ENCODE data around the gene SLC51A.

GRCh38 chr3:196236223-196236622 lies 19.9 kb downstream of the SLC51A start:
- TF ChIP-seq MAX (CRISPR knock-in tag; IDR thresholded peaks at IDR 0.05), result no peak
- no peak for TF ChIP-seq TP53 (CRISPR knock-in tag; IDR thresholded peaks at IDR 0.05)
- no peak for TF ChIP-seq CTCF (IDR thresholded peaks at IDR 0.05)
- no peak for TF ChIP-seq E2F5 (CRISPR knock-in tag; IDR thresholded peaks at IDR 0.05)
- no peak for TF ChIP-seq ZMAT4 (CRISPR knock-in tag; IDR thresholded peaks at IDR 0.05)
- TF ChIP-seq HMGXB4 (CRISPR knock-in tag; IDR thresholded peaks at IDR 0.05), result no peak
- TF ChIP-seq SMAD3 (CRISPR knock-in tag; IDR thresholded peaks at IDR 0.05; ENCODE audit: borderline replicate concordance), result no peak
- TF ChIP-seq ZNF219 (CRISPR knock-in tag; IDR thresholded peaks at IDR 0.05; ENCODE audit: borderline replicate concordance), result no peak
